ENCODE results near the gene SERF2.
"Not testable (repeated sequence)": the region's sequence is repeated elsewhere in the genome, so short reads cannot be mapped to it uniquely, and the experiment has no call there.

The SERF2 gene

DNA sequence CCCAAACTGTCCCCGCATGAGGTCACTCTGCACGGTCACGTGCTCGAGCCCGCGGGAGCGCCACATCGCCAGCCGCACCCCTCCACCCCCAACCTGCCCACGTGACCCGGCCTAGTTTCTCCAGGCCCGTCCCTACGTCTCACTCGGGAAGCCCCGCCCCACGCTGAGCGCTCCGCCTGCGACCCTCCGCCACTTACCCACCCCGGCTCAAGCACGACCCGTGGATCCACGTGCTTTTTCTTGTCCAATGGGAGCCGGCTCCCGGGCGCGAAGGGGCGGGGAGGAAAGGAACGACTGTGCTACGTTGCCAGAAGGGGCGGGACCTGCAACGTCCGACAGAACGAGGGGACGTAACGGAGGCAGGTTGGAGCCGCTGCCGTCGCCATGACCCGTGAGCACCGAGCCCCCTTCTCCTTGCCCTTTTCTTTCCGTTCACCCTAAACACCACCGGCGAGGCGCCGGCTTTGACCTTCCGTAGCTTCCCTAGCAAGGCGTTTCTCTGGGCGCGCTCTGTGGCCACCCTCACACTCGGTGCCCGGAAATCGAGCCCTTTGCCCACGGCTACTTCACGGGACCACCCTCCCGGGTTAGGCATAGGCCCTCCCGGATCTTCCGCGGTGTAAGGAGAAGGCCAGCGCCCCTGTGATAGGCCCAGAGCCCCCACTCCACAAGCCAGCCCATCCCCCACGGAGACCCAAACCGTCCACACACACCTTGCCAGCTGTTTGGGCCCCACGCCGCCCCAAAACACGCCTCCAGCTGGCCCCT lies at the start of gene SERF2:
Gene SERF2 (plus strand): TSS at position 328 of the 768 bp plus-strand sequence. CDS start 57 bp downstream, at position 385.
- DNase-seq (ENCODE audit: low read depth): peak; percentile 97

DNA sequence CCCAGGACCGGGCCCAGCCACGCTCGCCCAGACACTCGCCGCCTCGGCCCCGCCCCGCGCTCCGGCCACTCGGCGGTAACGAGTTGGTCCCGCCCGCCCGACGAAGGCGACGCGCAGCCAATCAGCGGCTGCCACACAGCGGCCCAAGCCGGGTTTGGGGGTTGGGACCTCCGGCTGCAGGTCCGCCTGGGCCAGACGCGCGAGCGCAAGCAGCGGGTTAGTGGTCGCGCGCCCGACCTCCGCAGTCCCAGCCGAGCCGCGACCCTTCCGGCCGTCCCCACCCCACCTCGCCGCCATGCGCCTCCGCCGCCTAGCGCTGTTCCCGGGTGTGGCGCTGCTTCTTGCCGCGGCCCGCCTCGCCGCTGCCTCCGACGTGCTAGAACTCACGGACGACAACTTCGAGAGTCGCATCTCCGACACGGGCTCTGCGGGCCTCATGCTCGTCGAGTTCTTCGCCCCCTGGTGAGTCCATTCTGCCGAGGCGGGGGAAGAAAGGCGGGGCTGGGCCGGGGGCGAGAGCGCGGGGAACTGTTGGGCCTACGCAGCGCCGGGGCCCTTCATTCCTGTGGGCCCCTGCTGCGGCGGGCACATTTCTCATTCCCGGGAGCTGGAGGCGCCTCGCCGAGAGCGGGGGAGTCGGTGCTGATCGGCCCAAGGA lies 45.7 kb upstream of the SERF2 start, which contains the start of gene PDIA3:
Gene PDIA3 (plus strand): TSS at position 194 of the 658 bp plus-strand sequence. CDS start 102 bp downstream, at position 296.
- DNase-seq (ENCODE audit: low read depth): peak; percentile 22

- DNase-seq (ENCODE audit: low read depth): not testable (repeated sequence)
These were observed 45.2 kb upstream of the SERF2 start for GRCh38 chr15:43746903-43747309.

DNA sequence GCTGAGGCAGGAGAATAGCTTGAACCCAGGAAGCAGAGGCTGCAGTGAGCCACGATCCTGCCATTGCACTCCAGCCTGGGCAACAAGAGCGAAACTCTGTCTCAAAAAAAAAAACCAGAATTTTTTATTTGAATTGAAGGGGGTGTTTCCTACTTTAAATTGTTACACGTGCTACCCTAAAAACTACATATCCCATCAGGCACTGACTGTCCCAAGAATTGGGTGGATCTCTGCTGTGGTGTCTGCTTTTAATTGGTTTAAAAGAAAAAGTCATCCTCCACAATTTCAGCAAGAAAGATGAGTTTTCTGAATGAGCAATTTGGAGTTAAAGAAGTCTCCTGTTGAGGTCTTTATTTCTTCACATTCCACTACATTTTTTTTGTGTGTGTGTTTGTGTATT lies 43.7 kb upstream of the SERF2 start:
- DNase-seq (ENCODE audit: low read depth): no peak

GRCh38 chr15:43749690-43750345 lies 42.3 kb upstream of the SERF2 start:
- no peak for DNase-seq (ENCODE audit: low read depth)

DNA sequence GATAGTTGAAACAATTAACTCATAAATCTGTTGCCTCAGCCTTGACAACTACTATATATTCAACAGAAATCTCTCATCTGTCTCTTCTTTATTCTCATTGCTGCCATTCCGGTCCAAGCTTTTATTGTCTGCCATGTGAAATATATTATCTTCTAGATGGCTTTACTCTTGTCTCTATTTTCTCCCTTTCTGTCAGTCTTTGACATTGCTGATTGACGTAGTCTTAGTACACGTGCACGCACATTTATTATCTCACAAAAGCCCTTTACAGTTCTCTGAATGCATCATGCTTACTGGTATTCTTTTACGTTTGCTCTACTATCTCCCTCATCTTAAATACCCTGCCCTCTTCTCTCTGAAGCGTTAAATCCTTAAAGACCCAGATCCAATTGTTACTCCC lies 40.2 kb upstream of the SERF2 start:
- no peak for DNase-seq (ENCODE audit: low read depth)

DNA sequence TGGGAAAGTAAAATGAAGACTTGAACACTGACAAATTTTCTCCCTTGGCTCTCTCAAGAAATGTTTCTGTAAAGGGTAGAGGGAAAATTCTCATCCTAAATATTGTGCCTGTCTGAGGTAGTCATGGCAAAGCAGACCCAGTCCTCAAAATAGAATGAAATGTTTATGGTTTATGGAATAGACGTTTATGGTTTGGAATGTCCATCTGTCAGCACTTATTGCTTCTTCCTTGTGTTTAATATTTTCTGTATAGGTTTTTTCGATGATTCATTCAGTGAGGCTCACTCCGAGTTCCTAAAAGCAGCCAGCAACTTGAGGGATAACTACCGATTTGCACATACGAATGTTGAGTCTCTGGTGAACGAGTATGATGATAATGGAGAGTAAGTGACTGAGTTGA lies 29.3 kb upstream of the SERF2 start:
- DNase-seq (ENCODE audit: low read depth): no peak

GRCh38 chr15:43763819-43764446 lies 28.2 kb upstream of the SERF2 start:
- DNase-seq (ENCODE audit: low read depth): no peak

GRCh38 chr15:43769584-43770228 lies 22.4 kb upstream of the SERF2 start:
- DNase-seq (ENCODE audit: low read depth): no peak

- DNase-seq (ENCODE audit: low read depth): no peak
These were observed 20.3 kb upstream of the SERF2 start for GRCh38 chr15:43771816-43772215.

DNA sequence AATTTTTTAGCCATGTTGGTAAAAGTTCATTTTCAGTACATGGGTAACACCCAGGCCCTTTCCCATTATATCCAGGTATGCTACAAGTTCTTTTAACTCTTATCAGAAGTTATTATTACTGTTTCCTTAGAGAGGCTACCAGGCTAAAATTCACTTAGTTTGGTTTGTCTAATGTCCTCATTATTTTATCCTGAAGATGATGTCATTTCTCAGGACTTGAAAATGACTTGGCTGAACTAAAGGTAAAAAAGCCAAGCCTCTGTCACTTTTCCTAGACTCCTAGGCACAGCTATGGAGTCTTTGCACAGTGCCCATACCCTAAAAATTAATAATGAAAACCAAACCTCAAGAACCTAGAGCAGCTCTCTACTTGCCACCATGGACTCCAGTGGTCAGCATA lies 19.5 kb upstream of the SERF2 start:
- DNase-seq (ENCODE audit: low read depth): no peak

- DNase-seq (ENCODE audit: low read depth): no peak
These were observed 18.1 kb upstream of the SERF2 start for GRCh38 chr15:43774062-43774461.

GRCh38 chr15:43775411-43775965 lies 16.6 kb upstream of the SERF2 start:
- no peak for DNase-seq (ENCODE audit: low read depth)

DNA sequence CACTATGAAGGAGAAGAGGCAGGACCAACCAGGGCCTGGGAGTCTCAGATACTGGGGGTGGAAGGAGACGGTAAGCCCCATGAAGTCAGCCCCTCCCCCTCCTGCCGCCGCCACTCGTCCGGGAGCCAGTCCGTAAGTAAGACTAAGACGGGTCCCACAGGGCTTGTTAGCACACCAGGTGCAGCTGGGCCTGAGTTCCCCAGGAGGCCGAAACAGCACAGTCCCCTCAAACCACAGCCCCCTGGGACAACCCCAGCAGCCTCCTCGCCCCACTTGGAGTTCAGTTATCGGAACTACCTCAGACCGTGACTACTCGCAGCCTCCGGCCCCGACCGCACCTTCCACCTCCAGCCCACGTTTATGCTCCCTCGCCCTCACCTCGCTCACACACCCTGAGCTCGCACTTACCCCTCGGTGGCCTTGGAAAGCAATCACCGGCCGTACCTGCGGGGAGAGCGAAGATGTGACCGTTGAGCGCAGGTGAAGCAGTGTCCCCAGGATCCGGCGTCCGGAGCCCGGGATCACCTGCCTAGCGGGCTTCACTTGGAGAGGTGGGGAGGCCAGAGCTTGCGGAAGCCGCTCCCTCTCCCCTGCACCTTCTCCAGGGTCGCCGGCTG lies 15.9 kb upstream of the SERF2 start:
- DNase-seq (ENCODE audit: low read depth): no peak

DNA sequence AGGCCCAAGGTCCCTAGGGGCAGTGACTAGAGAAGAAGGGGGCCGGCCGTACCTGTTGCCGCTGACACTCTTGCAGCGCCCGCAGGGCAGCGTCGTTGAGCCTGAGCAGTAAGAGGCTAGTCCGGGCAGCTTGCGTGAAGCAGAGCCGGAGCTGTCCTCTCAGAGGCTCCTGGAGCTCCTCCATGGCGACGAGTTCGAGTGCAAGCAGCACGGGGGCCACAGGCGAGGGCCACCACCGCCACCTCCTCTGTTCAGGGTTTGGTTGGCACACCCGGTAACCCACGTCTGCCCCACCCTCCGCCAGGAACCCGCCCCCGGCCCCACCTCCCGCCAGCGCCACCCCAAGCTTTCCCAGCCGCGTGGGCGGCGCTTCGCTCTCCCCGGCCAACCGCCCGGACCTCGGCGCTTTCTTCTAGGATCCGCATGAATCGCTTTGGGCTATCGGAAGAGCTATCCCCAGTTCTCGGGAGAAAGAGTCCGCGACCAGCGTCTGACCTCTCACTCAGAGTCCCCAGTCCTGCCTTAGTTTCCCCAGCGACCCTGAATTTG lies 15.3 kb upstream of the SERF2 start, which contains the start of gene ELL3:
Gene ELL3 (minus strand): TSS at position 249 of the 549 bp plus-strand sequence. CDS start 65 bp downstream, at position 184.
- DNase-seq (ENCODE audit: low read depth): no peak

DNA sequence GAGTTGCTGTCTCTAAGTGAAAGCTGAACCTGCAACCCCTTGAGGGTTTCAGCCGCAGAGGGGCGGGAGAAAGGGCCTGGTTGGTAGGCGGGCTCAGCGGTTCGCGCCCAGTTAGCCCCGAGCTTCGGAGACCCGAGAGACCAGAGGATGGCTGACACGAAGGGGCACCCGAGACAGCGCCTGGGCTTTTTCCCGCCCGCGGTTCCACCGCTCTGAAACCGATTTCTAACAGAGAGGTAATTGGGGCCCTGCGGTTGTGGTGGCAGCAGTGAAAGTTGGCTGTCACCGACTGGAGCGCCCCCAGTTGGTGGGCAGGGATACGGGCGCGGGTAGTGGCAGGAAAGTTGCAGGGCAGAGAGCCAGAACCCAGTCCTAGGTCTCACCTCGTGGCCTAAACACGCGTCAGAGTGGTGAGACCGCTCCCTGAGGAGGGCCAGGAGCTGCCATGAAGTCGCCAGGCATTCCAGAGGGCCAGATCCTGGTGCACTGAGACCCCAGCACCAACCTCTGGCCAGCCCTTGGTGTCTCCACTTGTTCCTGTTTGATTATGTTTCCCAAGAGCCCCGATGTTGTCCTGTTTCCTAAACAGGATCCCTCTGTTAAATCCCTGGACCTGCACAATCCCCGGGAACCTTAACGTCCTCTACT lies 14.7 kb upstream of the SERF2 start:
- no peak for DNase-seq (ENCODE audit: low read depth)

- no peak for DNase-seq (ENCODE audit: low read depth)
These were observed 13.1 kb upstream of the SERF2 start for GRCh38 chr15:43779016-43779415.

GRCh38 chr15:43789409-43789808 lies 2.7 kb upstream of the SERF2 start:
- no peak for DNase-seq (ENCODE audit: low read depth)

- no peak for DNase-seq (ENCODE audit: low read depth)
These were observed 799 bp downstream of the SERF2 start for GRCh38 chr15:43792761-43793476.

DNA sequence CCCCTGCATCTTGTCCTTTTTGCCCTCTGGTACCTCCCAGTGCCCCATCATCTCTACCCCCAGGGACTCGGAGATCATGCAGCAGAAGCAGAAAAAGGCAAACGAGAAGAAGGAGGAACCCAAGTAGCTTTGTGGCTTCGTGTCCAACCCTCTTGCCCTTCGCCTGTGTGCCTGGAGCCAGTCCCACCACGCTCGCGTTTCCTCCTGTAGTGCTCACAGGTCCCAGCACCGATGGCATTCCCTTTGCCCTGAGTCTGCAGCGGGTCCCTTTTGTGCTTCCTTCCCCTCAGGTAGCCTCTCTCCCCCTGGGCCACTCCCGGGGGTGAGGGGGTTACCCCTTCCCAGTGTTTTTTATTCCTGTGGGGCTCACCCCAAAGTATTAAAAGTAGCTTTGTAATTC lies 1.5 kb downstream of the SERF2 start:
- no peak for DNase-seq (ENCODE audit: low read depth)

All from non-pigmented ciliary epithelial cell (primary cell).